Measurements from ENCODE around the gene SLPI. TPM values are rescaled to one million over a fixed set of nuclear protein-coding genes. Genes with fewer than 3 reads are reported as not detected.

Gene SLPI
- total RNA-seq, 1 donor from 2014 or later = 52.0 TPM

DNA sequence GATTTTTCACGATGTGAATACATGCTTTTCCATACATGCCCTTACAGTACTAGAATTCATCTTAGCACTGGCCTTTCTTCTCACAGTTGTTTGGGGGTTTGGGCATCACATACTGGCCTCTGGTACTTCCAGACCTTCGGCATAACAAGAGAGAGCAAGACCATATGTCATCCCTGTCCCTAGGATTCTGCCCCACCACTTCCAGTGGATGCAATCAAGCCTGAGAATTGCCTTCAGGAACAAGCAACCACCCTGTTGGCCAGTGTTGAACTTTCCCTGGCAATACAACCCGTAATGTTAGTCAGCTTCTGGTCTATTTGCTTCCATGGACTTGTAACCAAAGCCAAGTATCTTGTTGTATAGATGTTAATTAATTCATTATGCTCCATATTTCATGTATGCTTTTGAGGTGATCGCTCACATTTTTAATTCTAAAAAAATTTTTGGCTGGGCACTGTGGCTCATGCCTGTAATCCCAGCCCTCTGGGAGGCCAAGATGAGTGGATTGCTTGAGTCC, 15.4 kb upstream of the SLPI start:
- DNase-seq = no peak

- DNase-seq = no peak
These were observed 14.7 kb upstream of the SLPI start for GRCh38 chr20:45269056-45269455.

- no peak for DNase-seq
These were observed 14.2 kb upstream of the SLPI start for GRCh38 chr20:45268531-45268930.

DNA sequence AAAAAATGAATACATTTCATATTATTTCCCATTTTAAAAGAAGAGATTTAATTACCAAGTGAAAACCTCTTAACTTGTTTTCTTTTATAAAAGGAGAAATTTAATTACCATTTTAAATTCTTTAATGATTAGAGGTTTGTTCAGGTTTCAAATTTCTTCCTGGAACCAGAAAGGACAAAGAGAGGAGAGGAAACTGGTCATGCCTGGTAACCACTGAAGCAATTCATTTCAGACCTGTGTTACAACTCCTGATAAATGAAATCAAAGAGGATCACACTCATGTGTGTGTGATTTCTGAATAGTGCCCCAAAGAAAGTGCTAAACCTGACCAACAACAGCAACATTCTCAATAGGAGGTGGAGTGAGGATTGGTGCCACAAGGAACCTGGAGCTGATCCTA, 12.6 kb upstream of the SLPI start:
- DNase-seq = no peak

GRCh38 chr20:45263556-45264266, 9.3 kb upstream of the SLPI start:
- DNase-seq = no peak

DNA sequence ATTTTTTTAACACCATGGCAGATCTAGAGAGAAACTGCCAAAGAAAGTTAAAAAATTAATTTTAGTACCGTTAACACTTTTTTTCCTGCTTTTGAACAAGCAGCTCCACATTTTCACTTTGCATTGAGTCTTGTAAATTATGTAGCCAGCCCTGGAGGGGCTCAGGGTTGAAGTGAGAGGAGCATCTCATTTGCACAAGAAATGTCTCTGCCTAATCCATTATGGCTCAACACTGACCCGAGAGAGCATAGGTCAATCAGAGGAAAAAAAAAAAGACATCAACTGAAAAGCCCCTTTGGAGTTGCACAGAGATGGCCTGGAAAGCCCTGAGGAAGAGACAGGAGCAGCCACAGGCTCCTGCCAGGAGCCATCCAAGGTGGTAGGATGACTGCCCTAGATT, 4.3 kb upstream of the SLPI start:
- no peak for DNase-seq

GRCh38 chr20:45258259-45258658, 3.9 kb upstream of the SLPI start:
- DNase-seq = no peak

GRCh38 chr20:45257711-45258110, 3.3 kb upstream of the SLPI start:
- DNase-seq = no peak

- DNase-seq = no peak
These were observed 2.8 kb upstream of the SLPI start for GRCh38 chr20:45257161-45257560.

GRCh38 chr20:45253261-45253660, 1.1 kb downstream of the SLPI start:
- DNase-seq = no peak

DNA sequence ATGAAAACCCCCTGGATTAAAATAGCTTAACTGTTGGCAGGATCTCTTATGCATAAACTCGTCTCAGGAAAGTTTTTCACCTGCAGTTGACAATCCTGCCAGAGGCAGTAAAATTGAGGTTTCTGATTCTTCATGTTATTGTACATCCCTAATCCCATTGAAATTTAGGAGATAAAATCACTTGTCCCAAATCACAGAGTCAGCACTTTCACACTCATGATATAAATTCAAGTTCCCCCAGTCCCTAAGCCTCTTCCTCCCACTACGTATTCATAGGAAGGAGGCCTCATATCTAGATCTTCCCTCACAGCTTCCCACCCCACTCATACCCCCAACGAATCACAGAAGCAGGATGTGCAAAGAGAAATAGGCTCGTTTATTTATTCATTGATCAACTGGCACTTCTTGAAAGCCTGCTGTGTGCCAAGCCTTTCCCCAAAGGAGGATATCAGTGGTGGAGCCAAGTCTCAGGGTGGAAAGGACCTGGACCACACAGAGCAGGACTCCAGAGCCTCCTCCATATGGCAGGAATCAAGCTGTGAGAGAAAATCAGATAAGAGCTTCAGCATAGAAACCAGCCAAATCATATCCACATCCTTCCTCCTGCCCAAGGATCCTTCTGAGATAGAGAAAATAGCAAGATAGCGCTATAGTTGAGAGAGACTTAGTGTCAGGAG, 2.3 kb downstream of the SLPI start:
- no peak for DNase-seq

- no peak for DNase-seq
These were observed 5.8 kb downstream of the SLPI start for GRCh38 chr20:45248609-45249008.

DNA sequence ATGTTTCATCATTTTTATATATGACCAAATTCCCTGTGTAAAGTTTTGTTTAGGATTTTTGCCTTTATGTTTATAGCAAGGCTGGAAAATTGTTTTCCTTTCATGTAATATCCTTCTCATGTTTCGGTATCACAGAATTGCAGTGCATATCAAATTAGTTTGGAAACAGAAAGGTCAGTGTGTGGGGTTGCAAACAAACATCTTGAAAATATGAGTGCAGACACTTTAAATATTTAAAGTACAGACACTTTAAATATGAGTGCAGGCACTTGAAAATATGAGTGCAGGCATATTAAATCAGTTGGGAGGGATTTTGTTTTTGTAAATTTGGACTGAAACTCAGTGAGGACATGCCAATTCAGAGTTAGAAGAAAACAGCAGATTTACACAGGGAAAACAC, 6.5 kb downstream of the SLPI start:
- DNase-seq = no peak

GRCh38 chr20:45246109-45246508, 8.3 kb downstream of the SLPI start:
- DNase-seq = no peak

GRCh38 chr20:45238139-45238538, 16.2 kb downstream of the SLPI start:
- no peak for DNase-seq

DNA sequence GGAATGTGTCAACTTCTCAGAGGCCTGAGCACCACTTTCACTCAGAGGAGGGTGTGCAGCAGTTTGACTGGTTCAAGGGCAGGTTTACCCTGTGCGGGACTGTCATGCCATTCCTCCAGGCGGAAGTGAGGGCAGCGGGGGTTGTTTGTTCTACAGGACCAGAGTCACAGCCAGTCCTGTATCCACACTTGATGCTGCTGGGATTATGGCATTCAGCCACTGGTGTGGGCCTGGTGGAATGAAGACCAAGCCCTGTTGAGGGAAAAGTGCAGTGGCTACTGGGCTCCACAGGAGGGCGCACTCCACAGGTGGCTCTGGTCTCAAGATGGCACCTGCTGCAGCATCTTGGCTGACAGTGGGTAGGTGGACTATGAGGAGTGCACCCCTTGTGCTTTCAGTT, 18.4 kb downstream of the SLPI start:
- DNase-seq = no peak

- DNase-seq = no peak
These were observed 23.7 kb downstream of the SLPI start for GRCh38 chr20:45230631-45231030.

GRCh38 chr20:45229264-45230056, 24.9 kb downstream of the SLPI start:
- no peak for DNase-seq

DNA sequence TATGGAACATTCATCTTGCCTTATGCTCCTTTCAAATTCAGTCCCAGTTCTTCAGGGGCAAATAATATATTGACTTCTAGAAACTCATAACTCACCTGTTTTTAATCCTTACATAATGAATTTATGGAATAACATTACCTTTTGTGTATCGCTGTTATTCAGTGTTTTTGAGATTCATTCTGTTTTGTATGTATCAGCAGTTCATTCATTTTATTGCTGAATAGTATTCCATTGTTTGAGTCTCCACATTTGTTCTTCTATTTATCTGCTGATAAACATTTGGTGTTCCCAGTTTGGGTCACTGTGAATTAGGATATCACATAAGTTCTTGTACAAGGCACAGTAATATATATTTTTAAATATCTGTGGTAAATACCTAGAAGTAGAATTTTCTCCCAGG, 28.1 kb downstream of the SLPI start:
- DNase-seq = no peak

- no peak for DNase-seq
These were observed 31.2 kb downstream of the SLPI start for GRCh38 chr20:45223136-45223535.

DNA sequence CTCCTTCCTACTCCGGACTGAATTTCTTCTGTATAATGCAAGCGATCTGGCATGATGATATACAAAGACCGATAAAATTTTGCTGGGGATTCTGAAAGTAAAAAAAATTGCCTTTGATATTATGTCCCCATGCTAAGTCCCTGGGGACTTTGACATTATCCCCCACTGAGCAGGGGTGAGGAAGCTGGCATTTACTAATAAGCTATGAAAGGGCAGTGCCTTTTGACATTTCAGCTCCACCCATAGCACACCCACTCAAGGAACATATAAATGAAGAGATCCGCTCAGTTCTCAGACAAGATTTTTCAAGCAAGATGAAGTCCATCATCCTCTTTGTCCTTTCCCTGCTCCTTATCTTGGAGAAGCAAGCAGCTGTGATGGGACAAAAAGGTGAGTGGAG, 33.3 kb downstream of the SLPI start, which contains the start of gene SEMG2:
TSS of gene SEMG2 (plus strand) at position 298 of the 400 bp plus-strand sequence. CDS start at position 315, 17 bp downstream.
- DNase-seq = no peak

GRCh38 chr20:45218636-45219035, 35.7 kb downstream of the SLPI start:
- DNase-seq = no peak

DNA sequence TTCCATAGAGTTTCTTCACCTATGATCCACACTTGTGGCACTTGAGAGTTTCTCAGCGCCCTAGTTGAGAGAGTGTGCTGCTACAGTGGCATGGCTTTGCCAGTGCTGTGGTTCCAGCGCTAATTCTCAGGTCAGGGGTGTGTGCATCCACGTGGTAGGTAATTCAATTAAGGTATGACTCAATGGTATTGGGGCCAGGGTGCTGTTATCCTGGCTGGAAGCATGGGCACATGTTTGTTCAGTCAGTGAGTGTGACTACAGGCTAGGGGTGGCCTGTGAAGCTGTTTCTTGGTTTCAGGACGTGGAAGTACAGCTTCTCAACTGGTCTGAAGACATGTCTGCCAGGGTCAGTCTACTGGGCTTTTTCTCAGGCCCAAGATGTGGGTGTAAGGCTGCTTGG, 36.2 kb downstream of the SLPI start:
- no peak for DNase-seq

Measured in skin of body (tissue), 2 donors.